Ramos (cell line): ENCODE data around the gene BFAR.
"Not testable (repeated sequence)": the region's sequence is repeated elsewhere in the genome, so short reads cannot be mapped to it uniquely, and the experiment has no call there.

Experiments
- in situ Hi-C: fragments of 300-500 bp; cut with MboI; formaldehyde crosslinking; loops from one replicate; pipeline ENCODE4 v1.14.3; 2022; ENCODE audit warnings: low sequenced_read_pairs; ENCODE audit not compliant: unreplicated experiment

BFAR gene

DNA sequence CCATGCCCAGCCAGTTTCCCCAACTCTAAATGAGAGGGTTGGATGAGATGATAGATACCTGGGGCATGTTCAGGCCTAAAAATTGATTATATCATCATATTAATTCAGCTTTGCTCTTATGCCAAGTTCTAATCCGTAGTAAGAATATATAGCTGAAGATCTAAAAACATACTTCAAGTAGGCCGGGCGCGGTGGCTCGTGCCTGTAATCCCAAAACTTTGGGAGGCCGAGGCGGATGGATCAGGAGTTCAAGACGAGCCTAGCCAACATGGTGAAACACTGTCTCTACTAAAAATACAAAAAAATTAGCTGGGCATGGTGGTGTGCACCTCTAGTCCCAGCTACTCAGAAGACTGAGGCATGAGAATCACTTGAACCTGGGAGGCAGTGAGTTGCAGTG is 49.4 kb downstream of the BFAR start:
- in situ Hi-C loops: no loop called here

DNA sequence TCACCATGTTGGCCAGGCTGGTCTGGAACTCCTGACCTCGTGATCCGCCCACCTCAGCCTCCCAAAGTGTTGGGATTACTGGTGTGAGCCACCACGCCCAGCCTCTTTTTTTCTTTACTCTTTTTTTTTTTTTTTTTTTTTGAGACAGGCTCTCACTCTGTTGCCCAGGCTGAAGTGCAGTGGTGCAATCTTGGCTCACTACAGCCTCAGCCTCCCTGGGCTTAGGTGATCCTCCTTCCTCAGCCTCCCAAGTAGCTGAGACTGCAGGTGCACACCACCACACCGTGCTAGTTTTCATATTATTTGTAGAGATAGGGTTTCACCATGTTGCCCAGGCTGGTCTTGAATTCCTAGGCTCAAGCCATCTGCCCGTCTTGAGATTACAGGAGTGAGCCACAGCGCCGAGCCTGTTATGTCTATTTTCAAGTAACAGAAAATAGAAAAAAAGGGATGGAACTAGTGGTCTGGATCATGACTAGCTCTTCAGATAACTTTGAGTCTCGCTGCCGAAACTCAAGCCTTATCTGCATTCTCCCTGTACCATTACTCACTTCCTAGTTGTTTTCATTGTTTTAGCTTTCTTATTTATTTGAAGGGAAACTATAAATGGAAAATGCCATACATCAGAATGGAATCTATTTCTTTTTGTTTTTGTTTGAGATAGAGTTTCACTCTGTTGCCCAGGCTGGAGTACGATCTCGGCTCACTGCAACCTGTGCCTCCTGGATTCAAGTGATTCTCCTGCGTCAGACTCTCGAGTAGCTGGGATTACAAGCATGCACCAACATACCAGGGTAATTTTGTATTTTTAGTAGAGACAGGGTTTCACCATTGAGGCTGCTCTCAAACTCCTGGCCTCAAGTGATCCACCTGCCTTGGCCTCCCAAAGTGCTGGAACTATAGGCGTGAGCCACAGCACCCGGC is 53.4 kb downstream of the BFAR start:
- in situ Hi-C loops: not testable (repeated sequence)

DNA sequence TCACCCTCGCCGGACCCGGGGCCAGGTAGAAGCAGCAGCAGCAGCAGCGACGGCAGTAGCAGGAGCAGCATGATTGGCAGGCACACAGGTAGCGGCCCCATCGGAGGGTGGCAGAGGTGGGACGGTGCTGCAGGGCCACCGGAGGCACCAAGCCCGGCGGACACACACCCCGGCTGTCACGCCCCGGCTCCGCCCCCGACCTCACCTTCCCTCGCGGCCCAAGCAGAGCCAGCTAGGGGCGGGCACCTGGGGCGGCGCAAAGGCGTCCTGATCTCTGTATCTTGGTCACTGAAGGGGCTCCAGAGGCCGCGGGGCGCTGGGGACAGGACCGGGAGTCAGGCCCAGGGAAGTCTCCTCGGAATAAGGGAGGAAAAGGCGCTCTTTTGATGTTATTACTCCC is 61.4 kb downstream of the BFAR start, which contains the start of gene PLA2G10:
TSS of gene PLA2G10 (minus strand) at position 180 of the 400 bp plus-strand sequence. CDS start at position 101, 79 bp downstream.
- in situ Hi-C loops: not testable (repeated sequence)

DNA sequence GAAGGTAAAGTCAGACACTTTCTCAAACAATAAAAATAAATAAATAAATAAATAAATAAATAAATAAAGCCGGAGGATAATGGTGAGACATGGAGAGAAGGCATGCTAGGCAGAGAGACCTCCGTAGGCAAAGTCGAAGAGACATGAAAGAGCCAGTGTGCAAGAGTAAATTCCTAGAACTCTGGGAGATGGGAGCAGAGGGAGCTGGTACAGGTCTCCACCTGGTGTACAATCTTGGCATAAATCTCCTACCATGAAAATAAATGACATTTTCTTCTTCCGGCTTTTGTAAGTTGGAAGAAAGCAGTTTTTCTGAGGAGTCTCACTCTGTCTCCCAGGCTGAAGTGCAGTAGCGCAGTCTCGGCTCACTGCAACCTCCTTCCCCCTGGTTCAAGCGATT is 69.1 kb downstream of the BFAR start:
- in situ Hi-C loops: not testable (repeated sequence)

DNA sequence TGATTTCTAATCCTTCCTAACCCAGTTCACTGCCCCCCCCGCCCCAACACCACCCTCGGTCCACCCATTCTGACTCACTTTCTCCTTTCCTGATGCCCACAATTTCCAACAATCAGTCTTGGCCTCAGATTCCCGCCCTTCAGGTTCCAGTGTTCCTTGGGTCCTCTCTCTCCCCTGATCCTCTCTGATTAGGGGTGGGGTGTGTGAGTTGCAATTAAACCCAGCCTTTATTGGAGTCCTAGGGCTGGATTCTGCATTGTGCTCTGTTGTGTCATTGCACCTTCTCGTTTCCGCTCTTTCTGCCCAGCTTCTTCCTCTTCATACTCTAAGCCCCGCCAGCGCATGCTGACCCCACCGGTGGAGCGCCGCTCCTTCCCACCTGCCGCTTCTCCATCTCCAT is 69.9 kb downstream of the BFAR start:
- in situ Hi-C loops: not testable (repeated sequence)

DNA sequence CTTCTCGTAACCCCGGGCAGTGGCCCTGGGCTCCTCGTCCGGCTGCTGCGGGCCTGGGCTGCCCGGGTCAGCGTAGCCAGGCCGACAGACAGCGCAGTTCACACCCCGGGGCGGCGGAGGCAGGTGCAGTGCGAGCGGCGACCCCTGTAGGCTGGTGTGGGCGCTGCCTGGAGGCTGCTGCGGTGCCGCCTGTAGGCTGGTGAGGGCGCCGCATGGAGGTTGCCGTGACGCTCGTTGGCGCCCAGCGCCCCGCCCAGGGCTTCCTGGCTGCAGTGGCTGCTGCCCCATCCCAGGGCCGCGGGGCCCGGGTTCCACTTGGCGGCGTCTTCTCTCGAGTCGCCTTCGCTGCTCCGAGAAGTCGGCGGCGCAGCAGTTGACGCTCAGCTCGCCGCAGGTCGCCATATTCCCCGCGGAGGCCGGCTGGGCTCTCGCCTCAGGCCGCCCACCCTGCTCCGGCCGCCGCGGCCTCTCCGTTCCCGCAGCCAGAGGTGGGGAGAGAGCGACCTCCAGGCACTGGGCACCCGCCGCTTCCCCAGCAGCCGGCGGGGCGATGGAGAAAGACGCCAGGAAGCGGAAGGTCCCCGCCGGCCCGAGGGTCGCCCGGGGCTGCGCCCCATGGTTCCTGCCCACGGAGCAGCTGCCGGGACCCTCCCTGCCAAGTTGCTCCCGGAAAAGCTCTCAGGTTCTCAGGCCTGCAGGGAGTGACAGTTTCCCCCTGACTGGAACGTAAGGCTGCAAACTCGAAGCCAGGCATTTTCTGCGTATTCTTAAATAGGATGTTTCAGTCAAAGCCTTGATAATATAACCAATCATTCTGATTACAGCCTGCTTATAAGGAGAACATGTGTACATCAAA is 70.6 kb downstream of the BFAR start, which contains the start of gene NPIPA3:
TSS of gene NPIPA3 (plus strand) at position 256 of the 856 bp plus-strand sequence. CDS start 5,533 bp downstream, outside the sequence.
- in situ Hi-C loops: not testable (repeated sequence)
